Measurements from ENCODE around the gene PEX6.

Gene PEX6, protein sequence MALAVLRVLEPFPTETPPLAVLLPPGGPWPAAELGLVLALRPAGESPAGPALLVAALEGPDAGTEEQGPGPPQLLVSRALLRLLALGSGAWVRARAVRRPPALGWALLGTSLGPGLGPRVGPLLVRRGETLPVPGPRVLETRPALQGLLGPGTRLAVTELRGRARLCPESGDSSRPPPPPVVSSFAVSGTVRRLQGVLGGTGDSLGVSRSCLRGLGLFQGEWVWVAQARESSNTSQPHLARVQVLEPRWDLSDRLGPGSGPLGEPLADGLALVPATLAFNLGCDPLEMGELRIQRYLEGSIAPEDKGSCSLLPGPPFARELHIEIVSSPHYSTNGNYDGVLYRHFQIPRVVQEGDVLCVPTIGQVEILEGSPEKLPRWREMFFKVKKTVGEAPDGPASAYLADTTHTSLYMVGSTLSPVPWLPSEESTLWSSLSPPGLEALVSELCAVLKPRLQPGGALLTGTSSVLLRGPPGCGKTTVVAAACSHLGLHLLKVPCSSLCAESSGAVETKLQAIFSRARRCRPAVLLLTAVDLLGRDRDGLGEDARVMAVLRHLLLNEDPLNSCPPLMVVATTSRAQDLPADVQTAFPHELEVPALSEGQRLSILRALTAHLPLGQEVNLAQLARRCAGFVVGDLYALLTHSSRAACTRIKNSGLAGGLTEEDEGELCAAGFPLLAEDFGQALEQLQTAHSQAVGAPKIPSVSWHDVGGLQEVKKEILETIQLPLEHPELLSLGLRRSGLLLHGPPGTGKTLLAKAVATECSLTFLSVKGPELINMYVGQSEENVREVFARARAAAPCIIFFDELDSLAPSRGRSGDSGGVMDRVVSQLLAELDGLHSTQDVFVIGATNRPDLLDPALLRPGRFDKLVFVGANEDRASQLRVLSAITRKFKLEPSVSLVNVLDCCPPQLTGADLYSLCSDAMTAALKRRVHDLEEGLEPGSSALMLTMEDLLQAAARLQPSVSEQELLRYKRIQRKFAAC

DNA sequence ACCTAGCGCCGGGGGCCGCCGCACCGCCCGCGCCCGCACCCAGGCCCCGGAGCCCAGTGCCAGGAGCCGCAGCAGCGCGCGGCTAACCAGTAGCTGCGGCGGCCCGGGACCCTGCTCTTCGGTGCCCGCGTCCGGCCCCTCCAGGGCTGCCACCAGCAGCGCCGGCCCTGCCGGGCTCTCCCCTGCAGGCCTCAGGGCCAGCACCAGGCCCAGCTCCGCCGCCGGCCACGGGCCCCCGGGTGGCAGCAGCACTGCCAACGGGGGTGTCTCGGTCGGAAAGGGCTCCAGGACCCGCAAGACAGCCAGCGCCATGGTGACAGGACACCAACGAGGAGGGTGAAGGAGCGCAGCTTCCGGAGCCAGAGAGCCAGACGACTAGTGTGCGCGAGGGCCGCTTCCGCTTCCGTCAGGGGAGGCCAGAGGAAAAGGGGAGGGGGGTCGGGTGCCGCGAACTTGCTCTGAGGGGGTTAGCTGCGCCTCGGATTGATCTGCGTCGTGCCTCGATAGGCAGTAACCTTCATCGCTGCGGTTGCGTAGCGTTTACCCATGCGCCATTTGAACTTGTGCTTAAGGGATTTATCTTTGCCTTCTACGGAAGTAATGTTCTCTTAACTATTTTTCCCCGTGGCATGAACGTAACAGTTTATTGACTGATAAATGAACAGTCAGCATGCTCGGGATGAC, at the start of gene PEX6:
TSS of gene PEX6 (minus strand) at position 343 of the 684 bp plus-strand sequence. CDS start at position 312, 31 bp downstream.
- peak; percentile 59 for DNase-seq (ENCODE audit: low spot score)
- TF ChIP-seq, protein P1, sequence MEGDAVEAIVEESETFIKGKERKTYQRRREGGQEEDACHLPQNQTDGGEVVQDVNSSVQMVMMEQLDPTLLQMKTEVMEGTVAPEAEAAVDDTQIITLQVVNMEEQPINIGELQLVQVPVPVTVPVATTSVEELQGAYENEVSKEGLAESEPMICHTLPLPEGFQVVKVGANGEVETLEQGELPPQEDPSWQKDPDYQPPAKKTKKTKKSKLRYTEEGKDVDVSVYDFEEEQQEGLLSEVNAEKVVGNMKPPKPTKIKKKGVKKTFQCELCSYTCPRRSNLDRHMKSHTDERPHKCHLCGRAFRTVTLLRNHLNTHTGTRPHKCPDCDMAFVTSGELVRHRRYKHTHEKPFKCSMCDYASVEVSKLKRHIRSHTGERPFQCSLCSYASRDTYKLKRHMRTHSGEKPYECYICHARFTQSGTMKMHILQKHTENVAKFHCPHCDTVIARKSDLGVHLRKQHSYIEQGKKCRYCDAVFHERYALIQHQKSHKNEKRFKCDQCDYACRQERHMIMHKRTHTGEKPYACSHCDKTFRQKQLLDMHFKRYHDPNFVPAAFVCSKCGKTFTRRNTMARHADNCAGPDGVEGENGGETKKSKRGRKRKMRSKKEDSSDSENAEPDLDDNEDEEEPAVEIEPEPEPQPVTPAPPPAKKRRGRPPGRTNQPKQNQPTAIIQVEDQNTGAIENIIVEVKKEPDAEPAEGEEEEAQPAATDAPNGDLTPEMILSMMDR (conservative IDR thresholded peaks at IDR 0.05; ENCODE audit: low read depth): no peak
- ChIA-PET POLR2A (ENCODE audit: low non-redundant PET) (interaction anchor here (0.5 to 2.0 kb wide), 7 partner anchors 8 to 808 kb away, joined by 4 to 9 read pairs (median 6); partner anchors contain the start of genes CNPY3, CUL7 and KLHDC3), CTCF (interaction anchor here (0.6 to 1.9 kb wide), 4 partner anchors 8 to 210 kb away, joined by 3 to 6 read pairs (median 3); no protein-coding TSS in a partner anchor)
- H3K27ac ChIP-seq: peak within 1 kb of the TSS; percentile 94

GRCh38 chr6:43026365-43026764, 47.4 kb upstream of the PEX6 start:
- DNase-seq (ENCODE audit: low spot score): no peak
- ChIA-PET CTCF (no interaction called here), POLR2A (ENCODE audit: low non-redundant PET) (no interaction called here)
- no peak overlapping the region for H3K27ac ChIP-seq
- TF ChIP-seq, protein P1 (conservative IDR thresholded peaks at IDR 0.05; ENCODE audit: low read depth): no peak

DNA sequence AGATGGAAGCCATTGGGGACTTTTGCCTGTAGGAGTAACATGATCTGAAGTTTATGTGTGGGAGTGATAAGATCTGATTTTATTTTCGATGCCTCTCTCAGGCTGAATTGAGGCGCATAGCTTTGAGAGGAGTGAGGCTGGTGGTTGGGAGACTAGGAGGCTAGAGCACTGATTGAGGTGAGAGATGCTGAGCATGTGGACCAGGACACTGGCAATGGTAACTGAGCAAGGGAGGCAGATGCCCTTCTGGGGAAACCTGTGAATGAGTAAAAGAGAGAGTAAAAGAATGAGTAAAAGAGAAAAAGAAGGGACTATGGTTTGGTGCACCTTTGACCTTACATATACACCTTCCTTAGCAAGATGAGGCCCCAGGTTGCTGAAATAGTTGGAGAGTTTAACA, 45.5 kb upstream of the PEX6 start:
- TF ChIP-seq, protein P1 (conservative IDR thresholded peaks at IDR 0.05; ENCODE audit: low read depth): no peak
- ChIA-PET POLR2A (ENCODE audit: low non-redundant PET) (interaction anchor here (0.6 kb wide), 1 partner anchor 64 kb away, joined by 3 read pairs; no protein-coding TSS in a partner anchor), CTCF (no interaction called here)
- no peak overlapping the region for H3K27ac ChIP-seq
- DNase-seq (ENCODE audit: low spot score): no peak

DNA sequence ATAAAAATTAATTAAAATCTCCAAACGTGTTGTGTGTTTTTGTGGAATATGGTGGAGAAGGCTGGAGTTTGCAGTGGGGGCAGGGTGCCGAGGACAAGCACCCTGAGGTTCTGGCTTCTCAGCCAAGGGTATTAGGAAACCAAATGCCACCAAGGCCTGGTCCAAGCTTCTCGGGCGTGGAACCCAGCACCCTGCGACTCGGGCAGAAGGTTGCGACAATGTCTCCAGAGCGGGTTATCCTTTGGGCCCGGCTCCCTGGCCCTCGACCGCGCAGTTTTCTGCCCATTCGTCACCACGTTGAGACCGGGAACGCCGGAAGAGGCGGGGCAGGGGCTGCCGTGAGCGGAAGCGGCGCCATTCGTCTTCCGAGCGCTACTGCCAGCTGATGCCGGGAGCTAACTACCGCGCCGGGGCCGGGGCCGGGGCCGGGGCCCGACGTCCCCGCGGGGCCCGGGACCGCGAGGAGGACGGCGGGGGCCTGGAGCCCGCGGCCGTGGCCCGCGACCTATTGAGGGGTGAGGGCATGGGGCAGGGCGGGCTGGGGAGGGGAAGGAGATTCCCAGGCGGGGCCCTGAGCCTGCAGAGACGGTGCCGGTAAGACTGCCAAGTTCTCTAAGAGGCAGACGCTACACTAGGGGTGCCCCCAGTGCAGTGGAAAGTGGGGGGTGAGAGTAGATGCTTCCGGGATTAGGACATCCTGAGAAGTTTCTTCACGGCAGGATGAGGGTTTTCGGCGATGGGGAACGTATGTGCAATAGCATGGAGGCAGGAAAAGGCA, 42.5 kb upstream of the PEX6 start, which contains the start of gene RRP36:
TSS of gene RRP36 (plus strand) at position 354 of the 778 bp plus-strand sequence. CDS start at position 386, 32 bp downstream.
- DNase-seq (ENCODE audit: low spot score): peak; percentile 84
- CTCF ChIA-PET: interaction anchor here (0.6 kb wide), 1 partner anchor 609 kb away, joined by 3 read pairs; no protein-coding TSS in a partner anchor
- TF ChIP-seq, protein P1 (conservative IDR thresholded peaks at IDR 0.05; ENCODE audit: low read depth): no peak
- H3K27ac ChIP-seq: peak within 1 kb of the TSS; percentile 87
- POLR2A ChIA-PET (ENCODE audit: low non-redundant PET): interaction anchor here (0.6 to 1.1 kb wide), 4 partner anchors 7 to 138 kb away, joined by 3 to 5 read pairs (median 4); no protein-coding TSS in a partner anchor

- TF ChIP-seq, protein P1 (conservative IDR thresholded peaks at IDR 0.05; ENCODE audit: low read depth): no peak
- H3K27ac ChIP-seq: peak overlapping the region; percentile 87
- CTCF ChIA-PET: interaction anchor here (0.6 kb wide), 1 partner anchor 610 kb away, joined by 3 read pairs; no protein-coding TSS in a partner anchor
- peak; percentile 15 for DNase-seq (ENCODE audit: low spot score)
- POLR2A ChIA-PET (ENCODE audit: low non-redundant PET): interaction anchor here (0.6 to 1.1 kb wide), 3 partner anchors 8 to 37 kb away, joined by 3 to 4 read pairs (median 3); no protein-coding TSS in a partner anchor
Measured at GRCh38 chr6:43020847-43021246, 41.9 kb upstream of the PEX6 start.

All from RWPE1 (cell line).